ENCODE data around the gene ALKBH1.

GRCh38 chr14:77625360-77625759 lies 82.5 kb downstream of the ALKBH1 start:
- TF ChIP-seq EP300 (IDR thresholded peaks at IDR 0.05; ENCODE audit: borderline replicate concordance) (no peak), RAD21 (IDR thresholded peaks at IDR 0.05; ENCODE audit: low read depth) (no peak), YY1 (IDR thresholded peaks at IDR 0.05; ENCODE audit: low read depth) (no peak), ZBTB7A (IDR thresholded peaks at IDR 0.05; ENCODE audit: low read depth) (no peak), TAF1 (IDR thresholded peaks at IDR 0.05; ENCODE audit: low read depth) (no peak), TEAD4 (IDR thresholded peaks at IDR 0.05) (no peak), CEBPB (IDR thresholded peaks at IDR 0.05) (no peak)
